K562 (cell line): ENCODE measurements around the gene SPDEF. TPM values are rescaled to one million over a fixed set of nuclear protein-coding genes. Genes with fewer than 3 reads are reported as not detected.
A peak's percentile ranks its signal among the peaks of the same experiment; 100 is the strongest.

Source experiments
- CBX2 ChIP-seq: fragments of 200-600 bp; sonication (generic); IDR thresholded peaks from one replicate; pipeline ENCODE4 v1.6.1; 2012; ENCODE audit warnings: mild to moderate bottlenecking, low read length, inconsistent platforms; ENCODE audit not compliant: insufficient read depth, poor library complexity, severe bottlenecking
- CCAR2 ChIP-seq: fragments of 200-400 bp; formaldehyde crosslinking; IDR thresholded peaks from 2 replicates; pipeline ENCODE4 v1.6.1; 2017; ENCODE audit warnings: mild to moderate bottlenecking, low read depth, low read length
- CHCHD3 ChIP-seq: fragments of 250-450 bp; sonication (Bioruptor Pico); IDR thresholded peaks from 2 replicates; pipeline ENCODE4 v2.1.2; 2022; ENCODE audit warnings: mild to moderate bottlenecking
- JUN ChIP-seq, 2 experiments: sonication (generic) in 1 of 2; formaldehyde crosslinking in 1 of 2; IDR thresholded peaks; 2 replicates each; pipeline versions ENCODE4 v1.6.1 to v1.8.0; 2012 to 2022; ENCODE audit warnings: borderline replicate concordance in 2 of 2, mild to moderate bottlenecking in 2 of 2, improper control_type of control experiment in 1 of 2, low read depth in 1 of 2, low read length in 1 of 2, missing genetic modification reagents in 1 of 2
- MEIS2 ChIP-seq: fragments of 450-650 bp; IDR thresholded peaks from 2 replicates; pipeline ENCODE4 v1.6.1; 2014; ENCODE audit warnings: mild to moderate bottlenecking; ENCODE audit not compliant: partially characterized antibody
- MTF1 ChIP-seq: fragments of 250-450 bp; sonication (Bioruptor Pico); IDR thresholded peaks from 2 replicates; pipeline ENCODE4 v1.9.0; 2021; ENCODE audit warnings: moderate library complexity, mild to moderate bottlenecking, inconsistent platforms, borderline replicate concordance
- NR2C2 ChIP-seq, 2 experiments: fragments of 200-800 bp in 1 of 2; sonication (Bioruptor generic) in 1 of 2; sonication (generic) in 1 of 2; formaldehyde crosslinking in 1 of 2; IDR thresholded peaks; 2 replicates each; pipeline versions ENCODE4 v1.6.1 to v1.8.0; 2016 to 2022; ENCODE audit warnings: mild to moderate bottlenecking in 1 of 2, missing compliant biosample characterization in 1 of 2, missing genetic modification characterization in 1 of 2, missing genetic modification reagents in 1 of 2
- PML ChIP-seq: IDR thresholded peaks from 2 replicates; pipeline ENCODE4 v1.6.1; 2012; ENCODE audit warnings: low read length, inconsistent platforms
- TEAD1 ChIP-seq, 2 experiments: fragments of 450-650 bp in 1 of 2; sonication (generic) in 1 of 2; formaldehyde crosslinking; IDR thresholded peaks; 2 replicates each; pipeline versions ENCODE4 v1.4.0 to v1.8.0; 2020 to 2022; ENCODE audit warnings: mild to moderate bottlenecking in 2 of 2, missing genetic modification reagents in 1 of 2
- THRAP3 ChIP-seq: fragments of 450-650 bp; IDR thresholded peaks from 2 replicates; pipeline ENCODE4 v1.6.1; 2016; ENCODE audit warnings: mild to moderate bottlenecking, inconsistent platforms, borderline replicate concordance
- ZNF175 ChIP-seq: fragments of 200-800 bp; sonication (Bioruptor generic); IDR thresholded peaks from 2 replicates; pipeline ENCODE4 v1.6.1; 2016; ENCODE audit warnings: low read depth, mild to moderate bottlenecking, missing genetic modification characterization, missing compliant biosample characterization
- ZNF253 ChIP-seq: fragments of 250-450 bp; sonication (Bioruptor Pico); conservative IDR thresholded peaks from 2 replicates; pipeline ENCODE4 v1.6.1; 2021; ENCODE audit warnings: mild to moderate bottlenecking
- ZNF316 ChIP-seq: fragments of 450-650 bp; IDR thresholded peaks from 2 replicates; pipeline ENCODE4 v1.6.1; 2016
- ZNF766 ChIP-seq: fragments of 200-800 bp; sonication (Bioruptor generic); conservative IDR thresholded peaks from 2 replicates; pipeline ENCODE4 v1.6.1; 2016; ENCODE audit warnings: missing genetic modification characterization, missing compliant biosample characterization
- polyA plus RNA-seq, 8 experiments: library from polyadenylated mRNA; depleted of rRNA in 4 of 8; stranded (reverse) in 5 of 8; unstranded in 3 of 8; fragments of >200 nt; fragmentation: Nextera tagmentation in 2 of 8; fragmentation: Illumina TruSeq in 1 of 8; extraction: Ambion mirVana in 2 of 8; extraction: Trizol in 1 of 8; gene quantifications; 2 replicates each; pipeline versions ENCODE4 v1.2.1 to v1.2.3, GENCODE V29; 2011 to 2014; ENCODE audit warnings: inconsistent platforms in 1 of 8, missing spikeins in 1 of 8
- total RNA-seq, 7 experiments: library from RNA; depleted of rRNA in 6 of 7; stranded (reverse); fragments of >200 nt in 6 of 7; fragmentation: Illumina TruSeq in 2 of 7; extraction: Trizol in 2 of 7; gene quantifications; 2 replicates each; pipeline versions ENCODE4 v1.2.1 to v1.2.3, GENCODE V29; 2011 to 2021; ENCODE audit warnings: low replicate concordance in 1 of 7
- TF ChIP-seq, protein P1 (sequence below): fragments of 450-650 bp; formaldehyde crosslinking; IDR thresholded peaks from 2 replicates; pipeline ENCODE4 v1.4.0; 2022; ENCODE audit warnings: mild to moderate bottlenecking, moderate library complexity
- TF ChIP-seq, protein P2 (sequence below): sonication (generic); formaldehyde crosslinking; IDR thresholded peaks from 2 replicates; pipeline ENCODE4 v1.8.1; 2022; ENCODE audit warnings: missing genetic modification reagents
- TF ChIP-seq, protein P3 (sequence below): fragments of 450-650 bp; IDR thresholded peaks from 2 replicates; pipeline ENCODE4 v1.7.1; 2018; ENCODE audit warnings: mild to moderate bottlenecking, low read depth; ENCODE audit not compliant: partially characterized antibody
- TF ChIP-seq, protein P4 (sequence below): fragments of 450-650 bp; IDR thresholded peaks from 2 replicates; pipeline ENCODE4 v1.6.1; 2016; ENCODE audit warnings: mild to moderate bottlenecking

SPDEF gene
- total and polyA plus RNA-seq, 9 of the 15 experiments (the other 6 are each of a cell fraction or from before 2014, with no cell fraction given): 0.04 to 0.12 (median 0.11) TPM; not detected in 5

DNA sequence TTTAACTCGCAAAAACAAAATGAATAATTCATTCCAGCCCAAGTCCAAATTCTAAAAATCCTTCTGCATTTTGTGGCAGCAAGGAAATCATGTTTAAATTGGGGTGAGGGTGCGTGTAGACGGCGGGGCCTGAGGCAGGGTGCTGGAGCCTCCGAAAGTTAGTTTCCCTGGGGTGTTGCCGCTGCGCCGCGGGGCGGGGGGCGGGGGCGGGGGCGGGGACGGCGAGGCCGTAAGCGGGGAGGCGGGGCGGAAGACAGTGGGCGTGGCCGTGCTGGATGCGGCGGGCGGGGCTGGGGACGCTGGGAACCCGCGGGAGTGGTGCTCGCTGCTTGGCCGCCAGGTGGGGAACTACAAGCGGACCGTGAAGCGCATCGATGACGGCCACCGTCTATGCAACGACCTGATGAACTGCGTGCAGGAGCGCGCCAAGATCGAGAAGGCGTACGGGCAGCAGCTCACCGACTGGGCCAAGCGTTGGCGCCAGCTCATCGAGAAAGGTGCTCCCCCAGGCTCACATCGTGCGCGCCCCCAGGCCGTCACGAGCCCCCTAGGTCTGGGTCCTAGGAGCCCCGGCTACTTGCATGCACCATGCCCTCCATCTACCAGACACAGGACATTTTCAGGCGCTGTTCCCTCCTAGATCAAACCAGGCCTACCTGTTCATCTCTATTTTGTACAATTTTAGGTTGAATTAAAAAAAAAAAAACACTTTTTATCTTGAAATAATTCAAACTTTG is 29.0 kb downstream of the SPDEF start (continued):
- TF ChIP-seq, protein P1, sequence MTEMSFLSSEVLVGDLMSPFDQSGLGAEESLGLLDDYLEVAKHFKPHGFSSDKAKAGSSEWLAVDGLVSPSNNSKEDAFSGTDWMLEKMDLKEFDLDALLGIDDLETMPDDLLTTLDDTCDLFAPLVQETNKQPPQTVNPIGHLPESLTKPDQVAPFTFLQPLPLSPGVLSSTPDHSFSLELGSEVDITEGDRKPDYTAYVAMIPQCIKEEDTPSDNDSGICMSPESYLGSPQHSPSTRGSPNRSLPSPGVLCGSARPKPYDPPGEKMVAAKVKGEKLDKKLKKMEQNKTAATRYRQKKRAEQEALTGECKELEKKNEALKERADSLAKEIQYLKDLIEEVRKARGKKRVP: no peak
- no peak for TF ChIP-seq THRAP3
- no peak for TF ChIP-seq MTF1 (CRISPR knock-in tag)
- TF ChIP-seq CCAR2: no peak
- TF ChIP-seq, protein P2, sequence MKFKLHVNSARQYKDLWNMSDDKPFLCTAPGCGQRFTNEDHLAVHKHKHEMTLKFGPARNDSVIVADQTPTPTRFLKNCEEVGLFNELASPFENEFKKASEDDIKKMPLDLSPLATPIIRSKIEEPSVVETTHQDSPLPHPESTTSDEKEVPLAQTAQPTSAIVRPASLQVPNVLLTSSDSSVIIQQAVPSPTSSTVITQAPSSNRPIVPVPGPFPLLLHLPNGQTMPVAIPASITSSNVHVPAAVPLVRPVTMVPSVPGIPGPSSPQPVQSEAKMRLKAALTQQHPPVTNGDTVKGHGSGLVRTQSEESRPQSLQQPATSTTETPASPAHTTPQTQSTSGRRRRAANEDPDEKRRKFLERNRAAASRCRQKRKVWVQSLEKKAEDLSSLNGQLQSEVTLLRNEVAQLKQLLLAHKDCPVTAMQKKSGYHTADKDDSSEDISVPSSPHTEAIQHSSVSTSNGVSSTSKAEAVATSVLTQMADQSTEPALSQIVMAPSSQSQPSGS: no peak
- 0 out of 2 replicates have a peak, but pooled peaks have one; percentile 49 for TF ChIP-seq ZNF175 (CRISPR knock-in tag)
- no peak for TF ChIP-seq MEIS2
- TF ChIP-seq ZNF253 (CRISPR knock-in tag): no peak
- TF ChIP-seq, protein P3, sequence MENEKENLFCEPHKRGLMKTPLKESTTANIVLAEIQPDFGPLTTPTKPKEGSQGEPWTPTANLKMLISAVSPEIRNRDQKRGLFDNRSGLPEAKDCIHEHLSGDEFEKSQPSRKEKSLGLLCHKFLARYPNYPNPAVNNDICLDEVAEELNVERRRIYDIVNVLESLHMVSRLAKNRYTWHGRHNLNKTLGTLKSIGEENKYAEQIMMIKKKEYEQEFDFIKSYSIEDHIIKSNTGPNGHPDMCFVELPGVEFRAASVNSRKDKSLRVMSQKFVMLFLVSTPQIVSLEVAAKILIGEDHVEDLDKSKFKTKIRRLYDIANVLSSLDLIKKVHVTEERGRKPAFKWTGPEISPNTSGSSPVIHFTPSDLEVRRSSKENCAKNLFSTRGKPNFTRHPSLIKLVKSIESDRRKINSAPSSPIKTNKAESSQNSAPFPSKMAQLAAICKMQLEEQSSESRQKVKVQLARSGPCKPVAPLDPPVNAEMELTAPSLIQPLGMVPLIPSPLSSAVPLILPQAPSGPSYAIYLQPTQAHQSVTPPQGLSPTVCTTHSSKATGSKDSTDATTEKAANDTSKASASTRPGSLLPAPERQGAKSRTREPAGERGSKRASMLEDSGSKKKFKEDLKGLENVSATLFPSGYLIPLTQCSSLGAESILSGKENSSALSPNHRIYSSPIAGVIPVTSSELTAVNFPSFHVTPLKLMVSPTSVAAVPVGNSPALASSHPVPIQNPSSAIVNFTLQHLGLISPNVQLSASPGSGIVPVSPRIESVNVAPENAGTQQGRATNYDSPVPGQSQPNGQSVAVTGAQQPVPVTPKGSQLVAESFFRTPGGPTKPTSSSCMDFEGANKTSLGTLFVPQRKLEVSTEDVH: no peak
- no peak for TF ChIP-seq PML
- peak; percentile 58; the same call in 1 of the 2 replicates for TF ChIP-seq JUN (IDR thresholded peaks at IDR 0.05; ENCODE audit: borderline replicate concordance, low read depth, low read length)
- TF ChIP-seq JUN (CRISPR knock-in tag; IDR thresholded peaks at IDR 0.05; ENCODE audit: borderline replicate concordance): no peak
- TF ChIP-seq TEAD1 (CRISPR knock-in tag; IDR thresholded peaks at IDR 0.05): peak in 1 of 2 experiments; percentile 61; a peak in 1 of 4 replicates
- TF ChIP-seq NR2C2 (CRISPR knock-in tag; IDR thresholded peaks at IDR 0.05): 0 out of 2 replicates have a peak, but pooled peaks have one; percentile 40
- TF ChIP-seq NR2C2 (tag; IDR thresholded peaks at IDR 0.05): no peak
- TF ChIP-seq ZNF766: 0 out of 2 replicates have a peak, but pooled peaks have one; percentile 2
- TF ChIP-seq, protein P4, sequence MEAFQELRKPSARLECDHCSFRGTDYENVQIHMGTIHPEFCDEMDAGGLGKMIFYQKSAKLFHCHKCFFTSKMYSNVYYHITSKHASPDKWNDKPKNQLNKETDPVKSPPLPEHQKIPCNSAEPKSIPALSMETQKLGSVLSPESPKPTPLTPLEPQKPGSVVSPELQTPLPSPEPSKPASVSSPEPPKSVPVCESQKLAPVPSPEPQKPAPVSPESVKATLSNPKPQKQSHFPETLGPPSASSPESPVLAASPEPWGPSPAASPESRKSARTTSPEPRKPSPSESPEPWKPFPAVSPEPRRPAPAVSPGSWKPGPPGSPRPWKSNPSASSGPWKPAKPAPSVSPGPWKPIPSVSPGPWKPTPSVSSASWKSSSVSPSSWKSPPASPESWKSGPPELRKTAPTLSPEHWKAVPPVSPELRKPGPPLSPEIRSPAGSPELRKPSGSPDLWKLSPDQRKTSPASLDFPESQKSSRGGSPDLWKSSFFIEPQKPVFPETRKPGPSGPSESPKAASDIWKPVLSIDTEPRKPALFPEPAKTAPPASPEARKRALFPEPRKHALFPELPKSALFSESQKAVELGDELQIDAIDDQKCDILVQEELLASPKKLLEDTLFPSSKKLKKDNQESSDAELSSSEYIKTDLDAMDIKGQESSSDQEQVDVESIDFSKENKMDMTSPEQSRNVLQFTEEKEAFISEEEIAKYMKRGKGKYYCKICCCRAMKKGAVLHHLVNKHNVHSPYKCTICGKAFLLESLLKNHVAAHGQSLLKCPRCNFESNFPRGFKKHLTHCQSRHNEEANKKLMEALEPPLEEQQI: no peak
- no peak for TF ChIP-seq ZNF316
- TF ChIP-seq CBX2: no peak
- TF ChIP-seq CHCHD3 (CRISPR knock-in tag): no peak
